ENCODE results near the gene CST5.
"Not testable (repeated sequence)": the region's sequence is repeated elsewhere in the genome, so short reads cannot be mapped to it uniquely, and the experiment has no call there.

The CST5 gene

DNA sequence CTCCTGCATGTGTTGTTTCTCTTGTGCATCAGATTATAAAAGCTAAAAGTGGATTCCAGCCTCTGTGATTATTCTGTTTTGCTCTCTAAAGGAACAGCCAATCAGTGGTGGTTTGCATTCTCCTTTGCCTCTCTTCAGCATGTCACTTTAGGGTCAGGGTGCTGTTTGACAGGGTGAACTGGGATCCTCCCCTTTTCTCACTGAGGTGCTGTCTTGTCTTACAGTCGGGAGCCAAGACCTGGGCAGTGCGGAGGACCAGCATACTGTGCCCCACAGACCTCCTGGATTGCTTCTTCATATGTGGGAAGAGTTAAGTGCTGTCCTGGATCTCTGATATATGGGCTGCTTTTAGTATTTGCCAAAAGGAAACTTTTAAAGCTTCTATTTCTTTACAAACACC lies 37.9 kb downstream of the CST5 start:
- no peak for DNase-seq (ENCODE audit: low read depth)

DNA sequence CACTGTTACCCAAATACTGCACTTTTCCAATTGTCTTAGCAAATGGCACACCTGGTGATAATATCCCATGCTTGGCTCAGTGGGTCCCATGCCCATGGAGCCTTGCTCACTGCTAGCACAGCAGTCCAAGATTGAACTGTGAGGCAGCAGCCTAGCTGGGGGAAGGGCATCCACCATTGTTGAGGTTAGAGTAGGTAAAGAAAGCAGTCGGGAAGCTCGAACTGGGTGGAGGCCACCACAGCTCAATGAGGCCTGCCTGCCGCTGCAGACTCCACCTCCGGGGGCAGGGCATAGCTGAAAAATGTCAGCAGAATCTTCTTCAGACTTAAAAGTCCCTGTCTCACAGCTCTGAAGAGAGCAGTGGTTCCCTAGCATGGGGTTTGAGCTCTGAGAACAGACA lies 43.8 kb downstream of the CST5 start:
- no peak for DNase-seq (ENCODE audit: low read depth)

DNA sequence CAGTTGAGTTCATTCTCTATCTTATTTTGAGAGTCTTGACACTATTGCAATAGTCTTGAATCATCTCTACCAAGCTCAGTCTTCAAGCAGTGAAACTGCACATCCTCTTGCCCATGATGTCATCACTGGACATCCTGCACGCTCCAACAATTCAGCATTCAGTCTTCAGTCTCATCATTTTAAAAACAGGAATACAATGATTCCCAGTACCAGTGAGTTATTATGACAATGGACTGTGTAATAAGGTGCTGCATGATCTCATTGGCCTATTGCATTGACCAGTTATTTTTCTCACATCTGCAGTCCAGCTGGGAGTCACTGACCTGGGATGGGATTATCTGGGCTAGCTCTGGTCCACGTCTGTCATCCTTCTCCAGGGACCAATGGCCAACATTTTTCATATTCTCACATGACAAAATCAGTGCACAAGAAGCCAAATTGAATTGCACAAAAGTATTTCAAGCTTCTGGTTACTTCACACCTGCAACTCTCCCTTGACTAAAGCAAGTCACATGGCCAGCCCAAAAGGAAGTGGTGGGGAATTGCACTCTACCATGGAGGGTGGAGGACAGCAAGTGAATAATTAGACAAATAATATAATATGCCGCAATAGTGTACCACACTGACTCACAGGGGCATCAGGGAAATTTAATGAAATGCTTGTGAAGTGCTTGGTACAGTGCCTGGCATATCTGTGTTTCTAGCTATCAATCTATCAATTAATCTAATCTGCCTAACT lies 46.6 kb downstream of the CST5 start:
- no peak for DNase-seq (ENCODE audit: low read depth)

DNA sequence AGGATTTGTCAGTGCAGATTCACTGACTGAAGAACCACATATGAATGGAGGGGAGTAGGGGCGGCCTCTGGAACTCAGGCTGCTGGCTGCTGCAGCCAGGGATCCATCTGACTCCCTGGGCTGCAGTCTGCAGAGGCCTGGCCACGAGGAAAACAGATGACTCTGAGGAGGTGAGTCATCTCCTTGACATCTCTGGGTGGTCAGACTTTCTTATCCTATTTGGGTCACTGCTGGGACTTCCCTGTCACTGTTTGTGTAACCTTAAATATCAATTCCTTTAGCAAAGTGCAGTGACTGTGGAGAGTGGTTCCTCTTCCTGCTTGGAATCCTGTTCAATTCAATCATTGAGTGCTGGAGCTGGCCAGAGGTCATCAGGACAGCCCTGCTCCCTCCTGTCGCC lies 47.6 kb downstream of the CST5 start:
- DNase-seq (ENCODE audit: low read depth), result not testable (repeated sequence)

DNA sequence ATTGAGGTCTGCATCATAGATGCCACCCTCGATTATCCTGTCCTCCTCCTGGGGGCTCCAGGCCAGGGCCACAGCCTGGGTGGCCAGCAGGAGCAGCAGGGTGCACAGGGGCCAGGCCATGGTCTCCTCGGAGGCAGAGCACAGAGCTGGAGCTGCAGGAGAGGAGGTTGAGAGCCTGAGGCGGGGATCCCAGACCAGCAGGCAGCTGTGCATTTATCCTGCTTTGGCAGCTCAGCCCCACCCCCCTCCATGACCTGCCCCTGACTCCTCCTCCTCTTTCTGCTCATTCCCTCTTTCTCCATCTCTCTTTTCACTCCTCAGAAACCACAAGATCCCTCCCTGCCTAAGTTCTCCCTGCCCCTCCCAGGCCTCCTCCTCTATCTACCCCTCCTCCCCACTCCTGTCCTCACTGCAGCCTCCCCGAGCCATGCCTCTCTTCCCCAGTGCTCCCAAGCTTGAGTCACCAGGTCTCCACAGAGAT lies 53.0 kb downstream of the CST5 start, which contains the start of gene CST2:
Gene CST2 (minus strand): TSS at position 189 of the 481 bp plus-strand sequence. CDS start 69 bp downstream, at position 120.
- no peak for DNase-seq (ENCODE audit: low read depth)

Data from activated T-cell treated with anti-CD3 and anti-CD28 coated beads for 24 hours (primary cell).